Measurements from ENCODE around the gene TRIP12.
"Not testable (repeated sequence)": the region's sequence is repeated elsewhere in the genome, so short reads cannot be mapped to it uniquely, and the experiment has no call there.

Gene TRIP12

GRCh38 chr2:229921892-229922448 is at the start of gene TRIP12:
TSS of gene TRIP12 (minus strand) at chr2:229922009. CDS start at chr2:229880079, 41,930 bp downstream.
- in situ Hi-C loops (cut with MboI; ENCODE audit: low sequenced_read_pairs): no loop called here

- in situ Hi-C loops (cut with MboI; ENCODE audit: low sequenced_read_pairs): no loop called here
Observed at GRCh38 chr2:229971298-229971790, 49.5 kb upstream of the TRIP12 start.

- in situ Hi-C loops (cut with MboI; ENCODE audit: low sequenced_read_pairs): no loop called here
Observed at GRCh38 chr2:229970406-229970805, 48.6 kb upstream of the TRIP12 start.

- in situ Hi-C loops (cut with MboI; ENCODE audit: low sequenced_read_pairs): no loop called here
Observed at GRCh38 chr2:229969921-229970320, 48.1 kb upstream of the TRIP12 start.

- in situ Hi-C loops (cut with MboI; ENCODE audit: low sequenced_read_pairs): not testable (repeated sequence)
Observed at GRCh38 chr2:229963596-229963995, 41.8 kb upstream of the TRIP12 start.

- in situ Hi-C loops (cut with MboI; ENCODE audit: low sequenced_read_pairs): no loop called here
Observed at GRCh38 chr2:229956491-229956890, 34.7 kb upstream of the TRIP12 start.

- in situ Hi-C loops (cut with MboI; ENCODE audit: low sequenced_read_pairs): no loop called here
Observed at GRCh38 chr2:229955663-229956062, 33.9 kb upstream of the TRIP12 start.

- in situ Hi-C loops (cut with MboI; ENCODE audit: low sequenced_read_pairs): no loop called here
Observed at GRCh38 chr2:229952256-229952835, 30.5 kb upstream of the TRIP12 start.

- in situ Hi-C loops (cut with MboI; ENCODE audit: low sequenced_read_pairs): no loop called here
Observed at GRCh38 chr2:229947544-229947943, 25.7 kb upstream of the TRIP12 start.

GRCh38 chr2:229945975-229946374 is 24.2 kb upstream of the TRIP12 start:
- in situ Hi-C loops (cut with MboI; ENCODE audit: low sequenced_read_pairs): no loop called here

- in situ Hi-C loops (cut with MboI; ENCODE audit: low sequenced_read_pairs): no loop called here
Observed at GRCh38 chr2:229943770-229944449, 22.1 kb upstream of the TRIP12 start.

GRCh38 chr2:229943171-229943570 is 21.4 kb upstream of the TRIP12 start:
- in situ Hi-C loops (cut with MboI; ENCODE audit: low sequenced_read_pairs): no loop called here

- in situ Hi-C loops (cut with MboI; ENCODE audit: low sequenced_read_pairs): no loop called here
Observed at GRCh38 chr2:229942671-229943070, 20.9 kb upstream of the TRIP12 start.

- in situ Hi-C loops (cut with MboI; ENCODE audit: low sequenced_read_pairs): no loop called here
Observed at GRCh38 chr2:229937537-229937936, 15.7 kb upstream of the TRIP12 start.

- in situ Hi-C loops (cut with MboI; ENCODE audit: low sequenced_read_pairs): no loop called here
Observed at GRCh38 chr2:229931241-229931640, 9.4 kb upstream of the TRIP12 start.

GRCh38 chr2:229930656-229931055 is 8.8 kb upstream of the TRIP12 start:
- in situ Hi-C loops (cut with MboI; ENCODE audit: low sequenced_read_pairs): no loop called here

GRCh38 chr2:229927817-229928321 is 6.1 kb upstream of the TRIP12 start:
- in situ Hi-C loops (cut with MboI; ENCODE audit: low sequenced_read_pairs): no loop called here

GRCh38 chr2:229925201-229925600 is 3.4 kb upstream of the TRIP12 start:
- in situ Hi-C loops (cut with MboI; ENCODE audit: low sequenced_read_pairs): no loop called here

- in situ Hi-C loops (cut with MboI; ENCODE audit: low sequenced_read_pairs): not testable (repeated sequence)
Observed at GRCh38 chr2:229924541-229924940, 2.7 kb upstream of the TRIP12 start.

GRCh38 chr2:229922449-229923386 is 909 bp upstream of the TRIP12 start, which contains the start of gene FBXO36:
TSS of gene FBXO36 (plus strand) at chr2:229922503. CDS start at chr2:229922514, 11 bp downstream.
- in situ Hi-C loops (cut with MboI; ENCODE audit: low sequenced_read_pairs): no loop called here
